Measurements from ENCODE around the gene CDHR1. TPM values are rescaled to one million over a fixed set of nuclear protein-coding genes. Genes with fewer than 3 reads are reported as not detected.

The CDHR1 gene
- total and polyA plus RNA-seq, 10 of the 15 experiments (the other 5 are each of a cell fraction or from before 2014, with no cell fraction given), result 0.17 to 3.0 (median 0.34) TPM

DNA sequence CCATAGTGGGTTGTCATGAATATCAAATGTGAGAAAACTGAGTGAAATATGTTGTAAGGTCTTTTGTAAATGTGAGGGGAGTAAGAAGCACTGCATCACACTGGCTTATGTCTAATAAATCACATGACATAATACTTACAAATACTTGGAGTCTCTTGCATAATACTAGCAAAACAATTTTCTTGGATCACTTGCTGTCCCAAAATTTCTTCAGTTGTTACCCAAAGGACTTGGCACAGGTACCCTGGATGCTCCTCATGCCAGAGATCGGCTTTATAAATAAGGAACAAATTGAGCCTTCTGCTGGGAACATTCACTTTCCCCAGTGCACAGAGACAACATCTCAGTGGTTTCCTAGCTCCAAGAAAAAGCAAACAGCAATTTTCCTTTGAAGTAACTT, 36.0 kb downstream of the CDHR1 start:
- WGBS (ENCODE audit: insufficient coverage, insufficient replicate concordance, low lambda C conversion rate, missing lambda C conversion rate), result 27% methylated on average over 1 of the region's 1 CpG
- ATAC-seq (no peak), FAIRE-seq (no peak), DNase-seq (ENCODE audit: low read depth, low spot score) (no peak)
- BruUV-seq (replicated peaks), result no TSS peak
- ChIA-PET CTCF (no interaction called here), POLR2A (no interaction called here), SMC1A (ENCODE audit: uncharacterized antibody, unreplicated experiment) (no interaction called here), RAD21 (ENCODE audit: unreplicated experiment) (no interaction called here)
- no peak overlapping the region for H3K4me2 ChIP-seq (ENCODE audit: control insufficient read depth, insufficient read depth)
- H2AFZ ChIP-seq (ENCODE audit: control insufficient read depth, low read depth, low read length), result no peak overlapping the region
- in situ Hi-C loops (cut with MboI) (no loop called here), intact Hi-C loops (cut with micrococcal nuclease; ENCODE audit: unreplicated experiment) (no loop called here)
- no peak for TF ChIP-seq CHD1 (IDR thresholded peaks at IDR 0.05; ENCODE audit: low read depth, low read length)
- no peak for TF ChIP-seq KAT2A (conservative IDR thresholded peaks at IDR 0.05; ENCODE audit: control insufficient read depth, low read depth, low read length)
- no peak for TF ChIP-seq RB1 (IDR thresholded peaks at IDR 0.05; ENCODE audit: borderline replicate concordance)
- TF ChIP-seq, protein P1, sequence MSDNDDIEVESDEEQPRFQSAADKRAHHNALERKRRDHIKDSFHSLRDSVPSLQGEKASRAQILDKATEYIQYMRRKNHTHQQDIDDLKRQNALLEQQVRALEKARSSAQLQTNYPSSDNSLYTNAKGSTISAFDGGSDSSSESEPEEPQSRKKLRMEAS (IDR thresholded peaks at IDR 0.05; ENCODE audit: low read depth, low read length), result no peak
- TF ChIP-seq, protein P2, sequence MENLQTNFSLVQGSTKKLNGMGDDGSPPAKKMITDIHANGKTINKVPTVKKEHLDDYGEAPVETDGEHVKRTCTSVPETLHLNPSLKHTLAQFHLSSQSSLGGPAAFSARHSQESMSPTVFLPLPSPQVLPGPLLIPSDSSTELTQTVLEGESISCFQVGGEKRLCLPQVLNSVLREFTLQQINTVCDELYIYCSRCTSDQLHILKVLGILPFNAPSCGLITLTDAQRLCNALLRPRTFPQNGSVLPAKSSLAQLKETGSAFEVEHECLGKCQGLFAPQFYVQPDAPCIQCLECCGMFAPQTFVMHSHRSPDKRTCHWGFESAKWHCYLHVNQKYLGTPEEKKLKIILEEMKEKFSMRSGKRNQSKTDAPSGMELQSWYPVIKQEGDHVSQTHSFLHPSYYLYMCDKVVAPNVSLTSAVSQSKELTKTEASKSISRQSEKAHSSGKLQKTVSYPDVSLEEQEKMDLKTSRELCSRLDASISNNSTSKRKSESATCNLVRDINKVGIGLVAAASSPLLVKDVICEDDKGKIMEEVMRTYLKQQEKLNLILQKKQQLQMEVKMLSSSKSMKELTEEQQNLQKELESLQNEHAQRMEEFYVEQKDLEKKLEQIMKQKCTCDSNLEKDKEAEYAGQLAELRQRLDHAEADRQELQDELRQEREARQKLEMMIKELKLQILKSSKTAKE (IDR thresholded peaks at IDR 0.05; ENCODE audit: low read depth, poor library complexity, severe bottlenecking), result no peak
- TF ChIP-seq NFYB (IDR thresholded peaks at IDR 0.05; ENCODE audit: insufficient read depth, low read depth, low read length), result no peak
- TF ChIP-seq NR2F1 (conservative IDR thresholded peaks at IDR 0.05), result no peak
- TF ChIP-seq CBX5 (IDR thresholded peaks at IDR 0.05; ENCODE audit: low read depth), result no peak
- TF ChIP-seq ZNF274 (IDR thresholded peaks at IDR 0.05; ENCODE audit: insufficient read depth, insufficient read length), result no peak
- TF ChIP-seq HCFC1 (IDR thresholded peaks at IDR 0.05; ENCODE audit: low read length), result no peak
- TF ChIP-seq, protein P3, sequence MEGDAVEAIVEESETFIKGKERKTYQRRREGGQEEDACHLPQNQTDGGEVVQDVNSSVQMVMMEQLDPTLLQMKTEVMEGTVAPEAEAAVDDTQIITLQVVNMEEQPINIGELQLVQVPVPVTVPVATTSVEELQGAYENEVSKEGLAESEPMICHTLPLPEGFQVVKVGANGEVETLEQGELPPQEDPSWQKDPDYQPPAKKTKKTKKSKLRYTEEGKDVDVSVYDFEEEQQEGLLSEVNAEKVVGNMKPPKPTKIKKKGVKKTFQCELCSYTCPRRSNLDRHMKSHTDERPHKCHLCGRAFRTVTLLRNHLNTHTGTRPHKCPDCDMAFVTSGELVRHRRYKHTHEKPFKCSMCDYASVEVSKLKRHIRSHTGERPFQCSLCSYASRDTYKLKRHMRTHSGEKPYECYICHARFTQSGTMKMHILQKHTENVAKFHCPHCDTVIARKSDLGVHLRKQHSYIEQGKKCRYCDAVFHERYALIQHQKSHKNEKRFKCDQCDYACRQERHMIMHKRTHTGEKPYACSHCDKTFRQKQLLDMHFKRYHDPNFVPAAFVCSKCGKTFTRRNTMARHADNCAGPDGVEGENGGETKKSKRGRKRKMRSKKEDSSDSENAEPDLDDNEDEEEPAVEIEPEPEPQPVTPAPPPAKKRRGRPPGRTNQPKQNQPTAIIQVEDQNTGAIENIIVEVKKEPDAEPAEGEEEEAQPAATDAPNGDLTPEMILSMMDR (IDR thresholded peaks at IDR 0.05 in 2 of 3, conservative IDR thresholded peaks at IDR 0.05 in 1 of 3; ENCODE audit: control insufficient read depth in 2 of 3, extremely low read depth in 1 of 3, insufficient read depth in 1 of 3, low read depth in 3 of 3, low read length in 3 of 3), result no peak
- TF ChIP-seq EP300 (IDR thresholded peaks at IDR 0.05; ENCODE audit: borderline replicate concordance in 1 of 2, control insufficient read depth in 1 of 2, low read depth in 2 of 2, low read length in 2 of 2), result no peak
- no peak for TF ChIP-seq PAX8 (IDR thresholded peaks at IDR 0.05)
- H3K9ac ChIP-seq (ENCODE audit: control insufficient read depth, insufficient read depth, low read length), result no peak overlapping the region
- H3K4me3 ChIP-seq, result no peak overlapping the region
- H4K20me1 ChIP-seq (ENCODE audit: control insufficient read depth, insufficient read depth), result no peaks in the 10 kb centered on the region
- H3K36me3 ChIP-seq (ENCODE audit: control insufficient read depth in 2 of 2, insufficient read depth in 2 of 2, low read length in 1 of 2), result no peaks in the 10 kb centered on the region
- H3K27ac ChIP-seq (ENCODE audit: control insufficient read depth, insufficient read depth), result no peak overlapping the region
- no peaks in the 10 kb centered on the region; a peak in 2 of 4 replicates for H3K27me3 ChIP-seq (replicated peaks in 1 of 2; ENCODE audit: control insufficient read depth in 2 of 2, insufficient read depth in 2 of 2, low read length in 1 of 2)
- no peaks in the 10 kb centered on the region for H3K4me1 ChIP-seq (ENCODE audit: control insufficient read depth, insufficient read depth, low read length)
- H3K79me2 ChIP-seq (ENCODE audit: control insufficient read depth, insufficient read depth, low read length), result no peaks in the 10 kb centered on the region
- no peaks in the 10 kb centered on the region for H3K9me3 ChIP-seq (replicated peaks; ENCODE audit: control insufficient read depth, insufficient read depth, low read length)
